Stimulated activated CD8-positive, alpha-beta memory T cell treated with anti-CD3 and anti-CD28 coated beads, Interleukin-4, amount 100 ng/mL, for 24 hours (primary cell): Measurements from ENCODE around the gene RIMKLA.

Experiments
- DNase-seq: peaks from one replicate; pipeline ENCODE4 v3.0.0-alpha.2; 2020; ENCODE audit warnings: low read depth

Gene RIMKLA, protein sequence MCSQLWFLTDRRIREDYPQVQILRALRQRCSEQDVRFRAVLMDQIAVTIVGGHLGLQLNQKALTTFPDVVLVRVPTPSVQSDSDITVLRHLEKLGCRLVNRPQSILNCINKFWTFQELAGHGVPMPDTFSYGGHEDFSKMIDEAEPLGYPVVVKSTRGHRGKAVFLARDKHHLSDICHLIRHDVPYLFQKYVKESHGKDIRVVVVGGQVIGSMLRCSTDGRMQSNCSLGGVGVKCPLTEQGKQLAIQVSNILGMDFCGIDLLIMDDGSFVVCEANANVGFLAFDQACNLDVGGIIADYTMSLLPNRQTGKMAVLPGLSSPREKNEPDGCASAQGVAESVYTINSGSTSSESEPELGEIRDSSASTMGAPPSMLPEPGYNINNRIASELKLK

DNA sequence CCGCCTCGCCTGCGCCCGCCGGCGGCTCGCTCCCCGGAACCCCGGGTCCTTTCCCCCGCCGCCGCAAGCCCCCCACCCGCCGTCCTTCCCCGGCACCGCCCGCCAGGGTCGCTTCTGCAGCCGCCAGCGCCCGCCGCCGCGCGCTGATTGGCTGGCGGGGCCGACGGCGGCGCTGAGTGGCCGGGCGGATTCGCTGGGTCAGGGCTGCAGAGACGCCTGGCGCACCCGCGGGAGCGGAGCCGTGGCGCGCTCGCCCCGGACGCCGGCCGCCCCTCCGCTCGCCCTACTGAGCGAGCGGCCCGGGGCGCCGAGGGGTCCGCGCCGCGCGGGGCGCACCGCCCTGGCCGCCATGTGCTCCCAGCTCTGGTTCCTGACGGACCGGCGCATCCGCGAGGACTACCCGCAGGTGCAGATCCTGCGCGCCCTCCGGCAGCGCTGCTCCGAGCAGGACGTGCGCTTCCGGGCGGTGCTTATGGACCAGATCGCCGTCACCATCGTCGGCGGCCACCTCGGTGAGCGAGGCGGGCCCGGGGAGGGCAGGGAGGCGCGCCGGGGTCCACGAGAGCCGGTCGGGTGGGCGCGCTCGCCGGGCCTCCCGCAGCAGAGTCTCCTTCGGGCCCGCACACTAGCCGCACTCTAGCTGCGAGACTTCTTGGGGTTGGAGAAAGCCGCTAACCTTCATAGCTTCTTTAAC, at the start of gene RIMKLA:
Gene RIMKLA (plus strand): TSS at position 207 of the 694 bp plus-strand sequence. CDS start 143 bp downstream, at position 350.
- peak; percentile 34 for DNase-seq

- DNase-seq = no peak
Observed at GRCh38 chr1:42332877-42333276, 47.7 kb upstream of the RIMKLA start.

DNA sequence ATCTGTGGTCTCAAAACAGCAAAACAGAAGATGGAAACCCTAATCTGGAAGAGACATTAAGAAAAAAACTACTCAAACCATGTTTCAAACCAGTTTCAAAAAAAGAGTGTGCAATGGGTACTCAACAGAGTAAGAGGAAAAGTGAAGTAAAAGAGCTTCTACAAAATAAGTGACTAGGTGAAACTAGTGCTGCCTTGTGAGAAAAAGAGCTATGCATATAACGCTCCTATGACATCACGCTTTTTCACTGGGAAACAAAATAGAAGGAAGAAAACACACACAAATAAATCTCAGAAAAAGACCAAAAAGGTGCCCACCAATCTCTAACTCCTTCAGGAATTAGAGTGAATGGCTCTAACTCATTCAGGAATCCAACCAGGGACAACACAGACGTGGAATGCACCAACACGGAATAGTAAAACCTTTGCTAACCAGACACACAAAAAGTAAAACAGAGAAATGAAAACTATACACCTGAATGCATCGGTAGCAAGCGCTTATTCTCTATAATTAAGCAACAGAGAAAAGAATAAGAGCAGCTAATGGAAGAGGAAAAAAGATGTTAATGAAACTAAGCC, 46.8 kb upstream of the RIMKLA start:
- no peak for DNase-seq

DNA sequence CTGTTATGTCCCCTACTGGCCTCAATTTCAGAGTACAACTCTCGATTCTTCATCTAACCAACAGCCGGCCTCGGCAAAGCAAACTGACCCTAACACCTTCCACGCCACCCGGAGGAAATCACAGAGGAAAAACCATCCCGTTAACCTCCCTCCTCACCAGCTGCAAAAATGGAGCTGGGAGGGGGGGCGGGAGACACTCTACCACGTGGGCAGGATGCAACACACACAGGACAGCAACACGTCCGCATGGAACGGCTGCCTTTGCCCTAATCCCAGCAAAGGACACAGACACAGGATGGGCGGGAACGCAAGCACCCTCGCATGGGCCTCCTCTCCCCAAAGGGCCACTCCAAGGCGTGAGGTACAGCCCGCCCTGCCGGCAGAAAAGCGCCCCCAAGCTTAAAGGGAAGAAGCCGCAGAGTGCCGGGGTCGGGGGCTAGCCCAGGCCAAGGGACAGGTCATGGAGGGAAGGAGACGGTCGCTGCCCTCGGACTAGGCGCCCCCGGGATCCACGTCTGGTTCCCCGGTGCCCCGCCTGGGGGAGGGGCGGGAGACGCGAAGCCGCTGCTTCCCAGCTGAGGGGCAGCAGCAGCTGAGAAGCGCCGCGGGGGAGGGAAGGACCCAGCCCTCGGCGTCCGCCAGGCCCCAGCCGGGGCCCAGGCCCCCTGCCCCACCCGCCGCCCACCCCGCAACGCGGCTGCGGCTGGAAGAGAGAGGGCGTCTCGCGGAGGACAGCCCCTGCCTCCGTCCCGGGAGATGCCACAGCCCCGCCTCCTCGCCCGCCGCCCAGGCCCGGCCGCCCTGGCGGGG, 46.1 kb upstream of the RIMKLA start:
- DNase-seq = peak; percentile 7

- peak; percentile 86 for DNase-seq
Observed at GRCh38 chr1:42335050-42335808, 45.4 kb upstream of the RIMKLA start, which contains the start of gene FOXJ3. Gene FOXJ3, minus strand, starts transcription at chr1:42335235. Its CDS starts 24,142 bp downstream, at chr1:42311093.

DNA sequence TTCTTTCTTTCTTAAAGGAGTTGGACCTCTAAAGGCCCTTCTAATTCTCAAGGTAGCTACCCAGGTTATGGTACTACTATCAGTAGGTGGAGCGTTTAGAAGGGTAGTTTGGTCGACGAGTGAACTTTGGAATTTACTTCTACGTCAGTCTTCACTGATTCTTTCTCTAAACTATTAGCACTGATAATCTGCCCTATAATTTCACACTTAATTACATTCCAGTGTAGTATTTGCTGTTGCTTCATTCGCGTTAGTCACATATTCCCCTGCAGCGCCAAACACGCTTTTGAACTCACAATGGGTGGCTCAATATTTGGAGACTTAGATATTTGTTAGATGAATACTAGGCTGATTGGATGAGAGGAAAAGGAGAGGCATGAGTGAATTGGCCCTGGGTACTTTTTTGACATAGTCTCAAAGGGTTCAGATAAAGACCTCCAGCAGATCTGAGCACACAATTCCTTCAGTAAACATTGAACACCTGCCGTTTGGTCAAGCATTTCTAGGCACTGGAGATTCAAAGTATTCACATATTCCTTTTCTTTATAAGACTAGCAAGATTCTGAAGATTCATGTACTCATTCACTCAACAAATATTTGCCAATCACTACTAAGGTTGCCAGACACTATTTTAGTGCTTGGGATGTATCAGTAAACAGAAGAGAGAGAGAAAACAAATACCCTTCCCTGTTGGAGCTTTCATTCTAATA, 44.6 kb upstream of the RIMKLA start:
- DNase-seq = no peak

DNA sequence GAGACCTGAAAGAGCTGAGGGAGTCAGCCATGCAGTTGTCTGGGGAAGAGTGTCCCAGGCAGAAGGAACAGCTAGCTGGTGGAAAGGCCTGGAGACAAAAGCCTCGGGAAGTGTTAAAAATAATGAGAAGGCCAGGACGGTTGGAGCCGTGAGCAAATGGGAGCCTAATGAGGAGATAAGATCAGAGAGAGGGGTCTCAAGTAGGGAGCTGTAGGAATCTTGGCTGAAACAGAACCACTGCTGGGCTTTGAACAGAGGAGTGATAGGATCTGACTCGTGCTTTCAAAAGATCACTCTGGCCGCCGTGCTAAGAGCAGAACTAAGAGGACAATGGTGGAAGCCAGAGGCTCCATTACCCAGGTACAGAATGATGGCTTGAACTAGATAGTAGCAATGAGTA, 43.6 kb upstream of the RIMKLA start:
- DNase-seq = no peak

DNA sequence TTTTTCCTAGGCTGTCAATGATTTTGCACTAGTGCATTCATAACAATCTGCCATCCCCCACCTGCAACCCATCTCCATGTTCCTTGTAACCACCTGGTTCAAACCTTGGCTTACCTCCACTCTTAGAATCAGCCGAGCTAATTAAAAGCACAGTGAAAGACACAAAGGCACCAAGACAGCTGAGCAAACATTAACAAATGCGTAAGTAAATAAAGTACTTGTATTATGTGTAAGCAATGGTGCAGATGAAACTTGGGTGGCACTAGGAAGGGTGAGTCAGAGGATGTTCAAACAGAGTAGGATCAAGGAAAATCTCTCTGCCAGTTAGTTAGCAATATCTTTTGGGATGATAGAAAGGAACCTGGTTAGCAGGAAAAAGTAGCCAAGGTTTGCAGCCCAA, 40.5 kb upstream of the RIMKLA start:
- no peak for DNase-seq

- DNase-seq = no peak
Observed at GRCh38 chr1:42340901-42341300, 39.7 kb upstream of the RIMKLA start.

GRCh38 chr1:42343049-42343448, 37.5 kb upstream of the RIMKLA start:
- DNase-seq = no peak

- no peak for DNase-seq
Observed at GRCh38 chr1:42348498-42348897, 32.1 kb upstream of the RIMKLA start.

DNA sequence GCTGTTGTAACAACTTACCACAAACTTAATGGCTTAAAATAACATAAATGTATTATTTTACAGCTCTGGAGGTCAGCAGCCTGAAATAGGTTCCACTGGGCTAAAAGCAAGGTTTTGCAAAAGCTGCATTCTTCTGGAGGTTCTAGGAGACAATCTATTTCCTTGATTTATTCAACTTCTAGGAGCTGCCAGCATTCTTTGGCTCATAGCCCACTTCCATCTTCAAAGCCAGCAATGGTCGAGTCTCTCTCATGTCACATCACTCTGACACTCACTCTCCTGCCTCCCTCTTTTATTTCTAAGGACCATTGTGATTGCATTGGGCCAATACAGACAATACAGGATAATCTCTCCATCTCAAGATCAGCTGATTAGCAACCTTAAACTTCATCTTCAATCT, 30.5 kb upstream of the RIMKLA start:
- DNase-seq = no peak

DNA sequence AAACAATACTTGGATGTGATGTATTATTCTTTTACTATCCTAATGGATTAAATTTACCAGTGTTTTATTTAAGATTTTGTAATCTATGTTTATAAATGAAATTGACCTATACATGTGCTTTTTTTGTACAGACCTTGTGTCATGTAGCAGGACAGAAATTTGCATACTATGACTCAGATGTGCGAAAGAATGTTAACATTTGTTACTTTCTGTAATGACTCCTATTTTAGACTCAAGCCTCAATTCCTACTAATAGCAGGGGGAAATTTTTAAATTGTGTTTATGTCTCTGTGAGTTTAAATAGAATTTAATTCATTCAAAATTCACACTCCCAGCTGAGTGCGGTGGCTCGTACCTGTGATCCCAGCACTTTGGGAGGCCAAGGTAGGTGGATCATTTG, 21.8 kb upstream of the RIMKLA start:
- no peak for DNase-seq

DNA sequence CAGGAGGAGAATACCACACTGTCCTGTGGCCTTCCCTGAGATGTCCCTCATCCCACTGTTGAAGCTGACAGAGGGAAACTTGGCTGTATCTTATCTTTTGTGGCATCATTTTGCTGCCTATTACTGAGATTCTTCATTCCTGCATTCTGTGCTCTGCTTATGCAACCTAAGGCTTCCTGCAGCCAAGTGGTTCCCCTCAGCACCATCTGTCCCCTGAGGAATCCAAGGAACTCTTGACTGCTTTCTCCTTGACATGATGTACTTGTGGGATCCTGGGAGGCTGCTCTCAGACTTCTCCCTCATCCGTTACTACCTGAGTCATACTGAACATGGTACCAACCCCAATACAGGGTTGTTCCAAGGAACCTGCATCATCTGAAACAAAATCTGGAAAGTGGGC, 21.1 kb upstream of the RIMKLA start:
- DNase-seq = no peak

DNA sequence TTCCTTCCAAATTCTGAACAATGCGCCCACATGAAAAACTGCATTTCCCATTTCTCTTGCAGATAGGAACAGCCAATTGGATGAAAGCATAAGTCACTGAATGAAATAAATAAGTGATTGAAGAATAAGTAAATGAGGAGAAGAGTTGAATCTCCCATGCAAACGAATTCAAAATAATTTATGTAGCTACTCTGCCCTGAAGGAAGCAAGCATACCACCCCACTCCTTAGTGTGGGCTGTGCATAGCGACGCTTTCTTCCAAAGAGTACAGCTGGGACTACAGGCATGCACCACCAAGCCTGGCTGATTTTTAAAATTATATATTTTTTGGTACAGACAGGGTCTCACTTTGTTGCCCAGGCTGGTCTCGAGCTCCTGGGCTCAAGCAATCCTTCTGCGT, 16.5 kb upstream of the RIMKLA start:
- no peak for DNase-seq

DNA sequence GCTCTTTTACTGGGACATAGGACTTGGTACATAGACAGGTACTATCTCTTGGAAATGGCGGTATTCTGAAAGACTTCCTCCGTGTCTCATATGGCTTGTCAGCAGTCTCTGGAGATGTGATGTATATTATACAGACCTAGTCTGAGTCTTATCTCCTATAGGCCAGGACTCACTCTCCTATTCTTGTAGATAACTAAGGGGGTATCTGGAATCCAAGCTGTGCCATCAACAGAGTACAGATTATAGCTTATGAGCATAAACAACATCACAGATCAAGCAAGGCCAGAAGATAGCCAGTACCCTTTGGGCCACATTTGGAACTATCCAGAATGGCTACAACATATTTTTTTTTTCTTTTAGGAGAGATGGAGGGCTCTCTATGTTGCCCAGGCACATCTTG, 16.1 kb upstream of the RIMKLA start:
- DNase-seq = no peak

- DNase-seq = no peak
Observed at GRCh38 chr1:42365118-42365517, 15.5 kb upstream of the RIMKLA start.

GRCh38 chr1:42368096-42368795, 12.3 kb upstream of the RIMKLA start:
- no peak for DNase-seq

- DNase-seq = no peak
Observed at GRCh38 chr1:42369471-42369870, 11.1 kb upstream of the RIMKLA start.

GRCh38 chr1:42370876-42371549, 9.6 kb upstream of the RIMKLA start:
- no peak for DNase-seq
